ENCODE data around the gene JMJD1C.

GRCh38 chr10:63246356-63246755, 219.4 kb downstream of the JMJD1C start:
- TF ChIP-seq, protein P1, sequence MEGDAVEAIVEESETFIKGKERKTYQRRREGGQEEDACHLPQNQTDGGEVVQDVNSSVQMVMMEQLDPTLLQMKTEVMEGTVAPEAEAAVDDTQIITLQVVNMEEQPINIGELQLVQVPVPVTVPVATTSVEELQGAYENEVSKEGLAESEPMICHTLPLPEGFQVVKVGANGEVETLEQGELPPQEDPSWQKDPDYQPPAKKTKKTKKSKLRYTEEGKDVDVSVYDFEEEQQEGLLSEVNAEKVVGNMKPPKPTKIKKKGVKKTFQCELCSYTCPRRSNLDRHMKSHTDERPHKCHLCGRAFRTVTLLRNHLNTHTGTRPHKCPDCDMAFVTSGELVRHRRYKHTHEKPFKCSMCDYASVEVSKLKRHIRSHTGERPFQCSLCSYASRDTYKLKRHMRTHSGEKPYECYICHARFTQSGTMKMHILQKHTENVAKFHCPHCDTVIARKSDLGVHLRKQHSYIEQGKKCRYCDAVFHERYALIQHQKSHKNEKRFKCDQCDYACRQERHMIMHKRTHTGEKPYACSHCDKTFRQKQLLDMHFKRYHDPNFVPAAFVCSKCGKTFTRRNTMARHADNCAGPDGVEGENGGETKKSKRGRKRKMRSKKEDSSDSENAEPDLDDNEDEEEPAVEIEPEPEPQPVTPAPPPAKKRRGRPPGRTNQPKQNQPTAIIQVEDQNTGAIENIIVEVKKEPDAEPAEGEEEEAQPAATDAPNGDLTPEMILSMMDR (IDR thresholded peaks at IDR 0.05): no peak
- no peak for TF ChIP-seq POLR2A (IDR thresholded peaks at IDR 0.05)

Data from adrenal gland (tissue), 5 donors.